A673 (cell line): ENCODE data around the gene M1AP. TPM values are rescaled to one million over a fixed set of nuclear protein-coding genes. Genes with fewer than 3 reads are reported as not detected.

ENCODE experiments used
- BruUV-seq: library from RNA; stranded (reverse); fragments of 400-500 nt; replicated peaks from 2 replicates; lab custom pipeline; 2021; lab: Mats Ljungman, UMichigan
- CTCF ChIA-PET: fragments of 300-600 bp; sonication (Branson Sonifier 250); formaldehyde crosslinking; loops from one replicate; lab custom pipeline; 2022; ENCODE audit warnings: antibody characterized with exemption; lab: Charles Lee
- POLR2A ChIA-PET: fragments of 300-600 bp; sonication (Branson Sonifier 250); formaldehyde crosslinking; loops from one replicate; lab custom pipeline; 2022; ENCODE audit warnings: antibody characterized with exemption; ENCODE audit not compliant: low non-redundant PET; lab: Charles Lee
- DNase-seq: peaks from one replicate; pipeline ENCODE4 v3.0.0-alpha.2; 2015; ENCODE audit warnings: low spot score
- H3K27ac ChIP-seq: fragments of 200-600 bp; sonication (generic); 2 replicates; pipeline ENCODE4 v1.5.1; 2016; ENCODE audit warnings: mixed run types, low read depth, mild to moderate bottlenecking, mixed read lengths, antibody characterized with exemption, low read length; ENCODE audit not compliant: poor library complexity, severe bottlenecking
- H3K27me3 ChIP-seq: fragments of 200-600 bp; sonication (generic); replicated peaks from 2 replicates; pipeline ENCODE4 v1.6.1; 2017; ENCODE audit warnings: mixed run types, low read depth, mild to moderate bottlenecking, mixed read lengths, antibody characterized with exemption, low read length; ENCODE audit not compliant: insufficient read depth, poor library complexity
- H3K36me3 ChIP-seq: fragments of 200-600 bp; sonication (generic); 2 replicates; pipeline ENCODE4 v1.6.1; 2016; ENCODE audit warnings: mixed run types, mild to moderate bottlenecking, mixed read lengths, antibody characterized with exemption, low read length; ENCODE audit not compliant: insufficient read depth, poor library complexity, severe bottlenecking
- H3K4me1 ChIP-seq: fragments of 200-600 bp; sonication (generic); 2 replicates; pipeline ENCODE4 v1.6.1; 2017; ENCODE audit warnings: mixed run types, mild to moderate bottlenecking, mixed read lengths, antibody characterized with exemption, low read length; ENCODE audit not compliant: insufficient read depth, poor library complexity, severe bottlenecking
- H3K4me3 ChIP-seq: fragments of 200-600 bp; sonication (generic); 2 replicates; pipeline ENCODE4 v1.5.1; 2016; ENCODE audit warnings: low read depth, mixed run types, mild to moderate bottlenecking, mixed read lengths, low read length; ENCODE audit not compliant: poor library complexity, severe bottlenecking
- H3K9me3 ChIP-seq: fragments of 200-600 bp; sonication (generic); 2 replicates; pipeline ENCODE4 v1.6.1; 2016; ENCODE audit warnings: mixed run types, low read depth, mild to moderate bottlenecking, mixed read lengths, antibody characterized with exemption, low read length; ENCODE audit not compliant: poor library complexity, severe bottlenecking
- CTCF ChIP-seq: fragments of 300-800, 200-600 bp; sonication (generic); conservative IDR thresholded peaks from 2 replicates; pipeline ENCODE4 v1.5.1; 2017; ENCODE audit warnings: low read depth, mild to moderate bottlenecking, antibody characterized with exemption, low read length, moderate library complexity, mixed read lengths
- EZH2 ChIP-seq: fragments of 200-600 bp; sonication (generic); IDR thresholded peaks from 2 replicates; pipeline ENCODE4 v1.6.1; 2017; ENCODE audit warnings: borderline replicate concordance, low read depth, mild to moderate bottlenecking, mixed read lengths, antibody characterized with exemption, low read length; ENCODE audit not compliant: poor library complexity, severe bottlenecking
- intact Hi-C: fragments of 100-400 bp; cut with micrococcal nuclease; formaldehyde crosslinking; loops from one replicate; pipeline ENCODE4 v1.10.0; 2022; ENCODE audit not compliant: unreplicated experiment
- total RNA-seq: library from RNA; stranded (reverse); gene quantifications from 2 replicates; pipeline ENCODE4 v1.2.3, GENCODE V29; 2021

The M1AP gene
- total RNA-seq, 1 experiment from 2014 or later, result not detected

GRCh38 chr2:74571058-74571457 lies 77.1 kb downstream of the M1AP start:
- intact Hi-C loops, result no loop called here
- POLR2A ChIA-PET, result no interaction called here
- Histone ChIP-seq H3K9me3 (no peaks in the 10 kb centered on the region), H3K36me3 (no peaks in the 10 kb centered on the region), H3K27me3 (no peaks in the 10 kb centered on the region), H3K4me1 (no peaks in the 10 kb centered on the region), H3K4me3 (no peak overlapping the region), H3K27ac (no peak overlapping the region)
- CTCF ChIA-PET, result no interaction called here
- TF ChIP-seq CTCF (no peak), EZH2 (no peak)
- BruUV-seq, result no TSS peak
- DNase-seq, result no peak

GRCh38 chr2:74569686-74570085 lies 78.4 kb downstream of the M1AP start:
- no peaks in the 10 kb centered on the region for H3K4me1 ChIP-seq
- intact Hi-C loops, result no loop called here
- no peak for DNase-seq
- no peak overlapping the region for H3K4me3 ChIP-seq
- POLR2A ChIA-PET, result no interaction called here
- H3K27me3 ChIP-seq, result no peaks in the 10 kb centered on the region
- H3K36me3 ChIP-seq, result no peaks in the 10 kb centered on the region
- H3K9me3 ChIP-seq, result no peaks in the 10 kb centered on the region
- CTCF ChIA-PET, result no interaction called here
- BruUV-seq, result no TSS peak
- TF ChIP-seq CTCF (no peak), EZH2 (no peak)
- H3K27ac ChIP-seq, result no peak overlapping the region

GRCh38 chr2:74567881-74568280 lies 80.2 kb downstream of the M1AP start:
- H3K27ac ChIP-seq, result no peak overlapping the region
- CTCF ChIA-PET, result no interaction called here
- H3K9me3 ChIP-seq, result no peaks in the 10 kb centered on the region
- H3K4me1 ChIP-seq, result no peaks in the 10 kb centered on the region
- no peaks in the 10 kb centered on the region for H3K27me3 ChIP-seq
- intact Hi-C loops, result no loop called here
- BruUV-seq, result no TSS peak
- H3K36me3 ChIP-seq, result no peaks in the 10 kb centered on the region
- TF ChIP-seq EZH2 (no peak), CTCF (no peak)
- H3K4me3 ChIP-seq, result no peak overlapping the region
- no peak for DNase-seq
- POLR2A ChIA-PET, result no interaction called here
